SU-DHL-6 (cell line): ENCODE measurements around the gene FSHR.

Source experiments
- H2AFZ ChIP-seq: fragments of 200-600 bp; sonication (generic); 2 replicates; pipeline ENCODE4 v1.6.1; 2014; ENCODE audit warnings: low read depth, mild to moderate bottlenecking, moderate library complexity, mixed read lengths, antibody characterized with exemption, low read length; ENCODE audit not compliant: severe bottlenecking
- H3F3A ChIP-seq: fragments of 200-600 bp; shearing (Covaris generic); 2 replicates; pipeline ENCODE4 v1.6.0; 2016; ENCODE audit warnings: antibody characterized with exemption, mild to moderate bottlenecking; ENCODE audit not compliant: insufficient read depth
- H3K27ac ChIP-seq: fragments of 200-600 bp; sonication (generic); 2 replicates; pipeline ENCODE4 v1.5.1; 2016; ENCODE audit warnings: low read depth, mild to moderate bottlenecking, low read length, moderate library complexity, mixed read lengths
- H3K27me3 ChIP-seq: fragments of 200-600 bp; sonication (generic), shearing (Covaris generic); 2 replicates; pipeline ENCODE4 v1.6.0; 2014; ENCODE audit warnings: mild to moderate bottlenecking, low read length
- H3K36me3 ChIP-seq: fragments of 200-600 bp; sonication (generic); 2 replicates; pipeline ENCODE4 v1.6.1; 2014; ENCODE audit warnings: mild to moderate bottlenecking, low read length, mixed read lengths
- H3K4me2 ChIP-seq: fragments of 300-600, 200-600 bp; shearing (Covaris generic), sonication (generic); 2 replicates; pipeline ENCODE4 v1.6.0; 2014; ENCODE audit warnings: low read length, low read depth, mild to moderate bottlenecking; ENCODE audit not compliant: poor library complexity, severe bottlenecking
- H3K4me3 ChIP-seq: fragments of 200-600 bp; sonication (generic); 2 replicates; pipeline ENCODE4 v1.5.1; 2014; ENCODE audit warnings: antibody characterized with exemption, low read length, mild to moderate bottlenecking, mixed read lengths; ENCODE audit not compliant: insufficient read depth, poor library complexity, severe bottlenecking
- H3K79me2 ChIP-seq: fragments of 200-600 bp; sonication (generic); 2 replicates; pipeline ENCODE4 v1.6.1; 2014; ENCODE audit warnings: mild to moderate bottlenecking, low read length, moderate library complexity; ENCODE audit not compliant: insufficient read depth
- H3K9ac ChIP-seq: fragments of 200-600 bp; sonication (generic); 2 replicates; pipeline ENCODE4 v1.7.0; 2014; ENCODE audit warnings: mild to moderate bottlenecking, low read length
- H3K9me2 ChIP-seq: fragments of 200-600 bp; sonication (generic); replicated peaks from 2 replicates; pipeline ENCODE4 v1.6.1; 2014; ENCODE audit warnings: low read length; ENCODE audit not compliant: insufficient read depth
- H3K9me3 ChIP-seq: fragments of 200-600 bp; sonication (generic); 2 replicates; pipeline ENCODE4 v1.6.1; 2014; ENCODE audit warnings: low read length, mixed read lengths; ENCODE audit not compliant: insufficient read depth
- H4K20me1 ChIP-seq: fragments of 200-600 bp; sonication (generic); 2 replicates; pipeline ENCODE4 v1.6.1; 2014; ENCODE audit warnings: low read depth, mild to moderate bottlenecking, antibody characterized with exemption, low read length, moderate library complexity, mixed read lengths
- EZH2phosphoT487 ChIP-seq: fragments of 200-600 bp; sonication (generic), shearing (Covaris generic); conservative IDR thresholded peaks from 2 replicates; pipeline ENCODE4 v1.6.1; 2018; ENCODE audit warnings: mild to moderate bottlenecking, antibody characterized with exemption, low read length, moderate library complexity, mixed read lengths
- TF ChIP-seq, protein P1 (sequence below): fragments of 200-600 bp; sonication (generic); IDR thresholded peaks from one replicate; pipeline ENCODE4 v1.5.1; 2017; ENCODE audit warnings: antibody characterized with exemption, mild to moderate bottlenecking, low read length, moderate library complexity; ENCODE audit not compliant: insufficient read depth, poor library complexity, severe bottlenecking

FSHR gene

DNA sequence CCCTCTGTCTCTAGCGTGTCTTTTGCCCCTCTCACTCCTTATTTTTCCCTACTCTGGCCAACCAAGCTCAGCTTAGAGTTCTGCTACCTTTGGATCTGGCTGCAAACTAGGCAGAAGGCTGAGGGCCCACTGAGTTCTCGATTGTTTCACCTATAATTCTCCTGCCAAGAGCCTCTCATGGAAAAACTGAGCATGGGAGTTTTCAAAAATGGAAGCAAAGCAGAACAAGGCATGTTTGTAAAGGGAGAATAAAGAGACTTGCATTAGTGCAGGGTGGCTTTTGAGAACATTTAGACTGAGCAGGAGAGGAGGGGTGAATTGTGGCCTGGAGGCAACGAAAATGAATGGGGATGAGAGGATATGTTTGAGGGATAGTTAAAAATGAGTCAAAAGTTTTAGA lies 45.9 kb downstream of the FSHR start:
- Histone ChIP-seq H3K9ac (no peak overlapping the region), H3K9me2 (no peaks in the 10 kb centered on the region), H3K27me3 (no peaks in the 10 kb centered on the region), H4K20me1 (no peaks in the 10 kb centered on the region), H3K9me3 (no peaks in the 10 kb centered on the region), H3F3A (no peaks in the 10 kb centered on the region), H3K4me2 (no peak overlapping the region), H3K4me3 (no peak overlapping the region), H2AFZ (no peak overlapping the region), H3K27ac (no peak overlapping the region), H3K79me2 (no peaks in the 10 kb centered on the region), H3K36me3 (no peaks in the 10 kb centered on the region)
- TF ChIP-seq, protein P1, sequence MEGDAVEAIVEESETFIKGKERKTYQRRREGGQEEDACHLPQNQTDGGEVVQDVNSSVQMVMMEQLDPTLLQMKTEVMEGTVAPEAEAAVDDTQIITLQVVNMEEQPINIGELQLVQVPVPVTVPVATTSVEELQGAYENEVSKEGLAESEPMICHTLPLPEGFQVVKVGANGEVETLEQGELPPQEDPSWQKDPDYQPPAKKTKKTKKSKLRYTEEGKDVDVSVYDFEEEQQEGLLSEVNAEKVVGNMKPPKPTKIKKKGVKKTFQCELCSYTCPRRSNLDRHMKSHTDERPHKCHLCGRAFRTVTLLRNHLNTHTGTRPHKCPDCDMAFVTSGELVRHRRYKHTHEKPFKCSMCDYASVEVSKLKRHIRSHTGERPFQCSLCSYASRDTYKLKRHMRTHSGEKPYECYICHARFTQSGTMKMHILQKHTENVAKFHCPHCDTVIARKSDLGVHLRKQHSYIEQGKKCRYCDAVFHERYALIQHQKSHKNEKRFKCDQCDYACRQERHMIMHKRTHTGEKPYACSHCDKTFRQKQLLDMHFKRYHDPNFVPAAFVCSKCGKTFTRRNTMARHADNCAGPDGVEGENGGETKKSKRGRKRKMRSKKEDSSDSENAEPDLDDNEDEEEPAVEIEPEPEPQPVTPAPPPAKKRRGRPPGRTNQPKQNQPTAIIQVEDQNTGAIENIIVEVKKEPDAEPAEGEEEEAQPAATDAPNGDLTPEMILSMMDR: no peak
- TF ChIP-seq EZH2phosphoT487: no peak

DNA sequence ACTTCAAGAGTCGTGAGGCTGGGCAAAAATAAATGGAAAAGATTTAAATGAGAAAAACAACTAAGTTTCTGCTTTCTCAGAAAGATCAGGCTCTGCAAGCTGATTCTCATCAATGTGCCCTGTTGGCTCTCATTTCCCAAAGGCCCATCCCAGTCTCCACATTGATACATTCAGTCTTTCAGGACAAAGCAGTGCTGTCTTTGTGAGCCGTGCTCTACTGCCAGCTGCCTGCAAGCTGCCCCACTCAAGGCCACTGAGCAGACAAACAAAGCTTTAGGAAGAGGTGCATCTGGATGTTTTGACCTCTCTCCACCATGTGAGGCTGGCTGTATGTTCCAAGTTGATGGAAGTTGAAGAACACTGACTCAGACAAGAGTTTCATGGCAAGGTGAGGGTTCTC lies 48.8 kb downstream of the FSHR start:
- Histone ChIP-seq H3K36me3 (no peaks in the 10 kb centered on the region), H3F3A (no peaks in the 10 kb centered on the region), H2AFZ (no peak overlapping the region)

DNA sequence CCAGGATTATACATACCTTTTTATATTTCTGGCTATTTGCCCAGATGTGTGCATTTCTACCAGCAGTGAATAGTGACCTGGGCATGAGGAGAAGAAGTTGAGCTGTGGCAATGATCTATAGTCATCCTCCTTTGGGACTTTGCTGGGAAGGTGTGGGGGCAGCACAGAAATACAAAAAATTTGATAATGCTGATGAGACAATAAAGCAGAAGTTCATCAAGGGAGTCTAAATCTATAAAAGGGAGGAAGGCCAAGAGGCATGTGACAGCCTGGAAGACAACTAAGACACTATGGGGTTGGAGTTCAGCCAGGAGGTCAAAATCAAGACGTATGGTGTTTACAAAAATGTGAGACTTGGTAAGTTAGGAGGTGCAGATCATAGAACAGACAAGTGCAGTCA lies 52.2 kb downstream of the FSHR start:
- TF ChIP-seq EZH2phosphoT487: no peak
- TF ChIP-seq, protein P1: no peak
- H4K20me1 ChIP-seq: no peaks in the 10 kb centered on the region

More for the DNA sequence above, 48.8 kb downstream of the FSHR start:
- no peak overlapping the region for H3K27ac ChIP-seq
- no peaks in the 10 kb centered on the region for H3K27me3 ChIP-seq
- no peaks in the 10 kb centered on the region for H3K79me2 ChIP-seq
- no peaks in the 10 kb centered on the region for H3K9me2 ChIP-seq
- no peak overlapping the region for H3K9ac ChIP-seq
- TF ChIP-seq, protein P1: no peak
- TF ChIP-seq EZH2phosphoT487: no peak
- H4K20me1 ChIP-seq: no peaks in the 10 kb centered on the region
- H3K9me3 ChIP-seq: no peaks in the 10 kb centered on the region
- no peak overlapping the region for H3K4me3 ChIP-seq
- no peak overlapping the region for H3K4me2 ChIP-seq

More for the DNA sequence above, 52.2 kb downstream of the FSHR start:
- Histone ChIP-seq H3K4me2 (no peak overlapping the region), H3K4me3 (no peak overlapping the region), H3K9ac (no peak overlapping the region), H3K36me3 (no peaks in the 10 kb centered on the region), H3K9me3 (no peaks in the 10 kb centered on the region), H3F3A (no peaks in the 10 kb centered on the region), H3K9me2 (no peaks in the 10 kb centered on the region), H3K79me2 (no peaks in the 10 kb centered on the region), H3K27ac (no peak overlapping the region), H2AFZ (no peak overlapping the region), H3K27me3 (no peaks in the 10 kb centered on the region)
